Activated T-helper 1 cell treated with anti-CD3 and anti-CD28 coated beads, Interleukin-12 subunit alpha, Interleukin-12 subunit beta, Interleukin-2, Interleukin-4 antibody, amounts not matched to agents 30 ng/mL and 10 ng/mL and 1 ng/mL, durations not matched to agents 14 hours and 24 hours and 36 hours (primary cell): Measurements from ENCODE around the gene TNIK. TPM values are rescaled to one million over a fixed set of nuclear protein-coding genes. Genes with fewer than 3 reads are reported as not detected.
"Not testable (repeated sequence)": the region's sequence is repeated elsewhere in the genome, so short reads cannot be mapped to it uniquely, and the experiment has no call there.

Experiments
- DNase-seq: peaks from one replicate; pipeline ENCODE4 v3.0.0; 2021; ENCODE audit warnings: low spot score
- H3K27ac Mint-ChIP-seq: one replicate; pipeline ENCODE4 v1.8.0; 2021; ENCODE audit warnings: mild to moderate bottlenecking, mixed read lengths
- H3K27me3 Mint-ChIP-seq: one replicate; pipeline ENCODE4 v1.8.0; 2022; ENCODE audit warnings: mild to moderate bottlenecking, moderate library complexity, mixed read lengths; ENCODE audit not compliant: insufficient read depth
- H3K36me3 Mint-ChIP-seq: one replicate; pipeline ENCODE4 v1.8.0; 2021; ENCODE audit warnings: low read depth, mixed read lengths
- H3K4me1 Mint-ChIP-seq: one replicate; pipeline ENCODE4 v1.8.0; 2021; ENCODE audit warnings: low read depth, mixed read lengths
- H3K4me3 Mint-ChIP-seq: one replicate; pipeline ENCODE4 v1.8.0; 2021; ENCODE audit warnings: mild to moderate bottlenecking, moderate library complexity, mixed read lengths
- H3K9me3 Mint-ChIP-seq: one replicate; pipeline ENCODE4 v1.8.0; 2021; ENCODE audit warnings: mixed read lengths
- intact Hi-C: fragments of 100-400 bp; cut with micrococcal nuclease; formaldehyde crosslinking; loops from one replicate; pipeline ENCODE4 v1.15.1; 2024
- total RNA-seq: library from RNA; stranded (reverse); gene quantifications from 2 replicates; pipeline ENCODE4 v1.2.3, GENCODE V29; 2022

Gene TNIK
- total RNA-seq, 1 donor from 2014 or later = 21.5 TPM

DNA sequence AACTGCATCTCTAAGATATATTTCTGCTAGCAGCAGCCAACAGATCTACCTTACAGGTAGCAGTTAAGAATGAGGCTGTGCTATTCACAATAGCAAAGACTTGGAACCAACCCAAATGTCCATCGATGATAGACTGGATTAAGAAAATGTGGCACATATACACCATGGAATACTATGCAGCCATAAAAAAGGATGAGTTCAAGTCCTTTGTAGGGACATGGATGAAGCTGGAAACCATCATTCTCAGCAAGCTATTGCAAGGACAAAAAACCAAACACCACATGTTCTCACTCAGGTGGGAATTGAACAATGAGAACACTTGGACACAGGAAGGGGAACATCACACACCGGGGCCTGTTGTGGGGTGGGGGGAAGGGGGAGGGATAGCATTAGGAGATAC is 218.6 kb downstream of the TNIK start:
- H3K9me3 Mint-ChIP-seq, H3K36me3 Mint-ChIP-seq, intact Hi-C loops, H3K4me1 Mint-ChIP-seq, H3K4me3 Mint-ChIP-seq, H3K27ac Mint-ChIP-seq, DNase-seq, H3K27me3 Mint-ChIP-seq: not testable (repeated sequence)

DNA sequence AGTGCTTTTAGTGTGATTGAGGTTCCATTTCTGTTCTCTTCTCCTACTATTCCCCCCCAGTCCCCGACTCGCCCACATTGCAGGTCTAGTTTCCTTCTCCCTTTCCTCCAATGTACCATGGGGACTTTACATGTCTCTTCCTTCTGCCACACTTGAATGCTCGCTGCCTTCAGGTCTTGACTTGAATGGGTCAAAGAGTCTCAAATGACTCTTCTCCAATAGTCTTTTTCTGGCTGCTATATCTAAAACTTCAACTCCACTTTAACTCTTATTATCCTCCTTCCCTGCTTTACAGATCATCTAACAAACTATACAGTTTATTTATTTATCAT is 219.7 kb downstream of the TNIK start:
- H3K27ac Mint-ChIP-seq = no peak overlapping the region
- no peak for DNase-seq
- intact Hi-C loops = no loop called here
- peaks cover 4% of the 10 kb centered on the region for H3K9me3 Mint-ChIP-seq
- H3K4me1 Mint-ChIP-seq = peaks cover 18% of the 10 kb centered on the region
- H3K4me3 Mint-ChIP-seq = no peak overlapping the region
- H3K36me3 Mint-ChIP-seq = peaks cover 8% of the 10 kb centered on the region
- H3K27me3 Mint-ChIP-seq = no peaks in the 10 kb centered on the region

DNA sequence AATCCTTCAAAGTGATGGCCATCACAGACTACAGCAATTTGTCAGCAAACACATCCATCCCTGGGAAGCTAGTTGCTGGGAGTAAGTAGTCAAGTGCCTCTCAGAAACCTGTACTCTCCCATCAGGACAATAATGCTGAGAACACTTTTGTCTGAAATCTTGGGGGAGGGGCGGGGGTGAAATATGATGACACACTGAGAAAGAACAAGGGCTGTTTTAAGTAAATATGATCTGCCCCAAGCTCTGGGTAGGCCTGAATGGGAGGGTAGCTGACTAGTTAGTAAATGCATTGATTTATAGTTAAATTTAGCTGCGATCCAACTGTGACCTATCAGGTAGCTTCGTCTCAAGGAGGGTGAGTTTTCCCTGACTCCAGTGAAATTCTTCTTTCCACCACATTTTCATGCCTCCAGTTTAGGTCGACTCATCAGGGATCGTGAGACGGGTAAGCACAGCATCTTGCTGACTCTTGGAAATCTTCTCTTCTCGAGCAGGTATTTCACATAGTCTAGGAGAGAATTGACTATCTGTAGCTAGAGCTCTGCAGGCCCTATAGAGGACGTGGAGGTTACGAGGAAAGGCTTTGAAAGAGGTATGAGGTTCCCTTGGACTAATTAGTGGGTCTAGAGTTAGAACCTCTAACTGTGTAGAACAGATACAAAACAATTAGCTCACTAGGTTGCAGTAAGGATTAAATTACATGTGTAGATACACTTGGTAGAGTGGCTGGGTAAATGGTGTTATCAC is 220.3 kb downstream of the TNIK start:
- intact Hi-C loops = no loop called here
- H3K27ac Mint-ChIP-seq = no peak overlapping the region
- H3K36me3 Mint-ChIP-seq = peaks cover 12% of the 10 kb centered on the region
- no peak overlapping the region for H3K4me3 Mint-ChIP-seq
- H3K9me3 Mint-ChIP-seq = peaks cover 4% of the 10 kb centered on the region
- no peak for DNase-seq
- H3K27me3 Mint-ChIP-seq = no peaks in the 10 kb centered on the region
- H3K4me1 Mint-ChIP-seq = peaks cover 22% of the 10 kb centered on the region

DNA sequence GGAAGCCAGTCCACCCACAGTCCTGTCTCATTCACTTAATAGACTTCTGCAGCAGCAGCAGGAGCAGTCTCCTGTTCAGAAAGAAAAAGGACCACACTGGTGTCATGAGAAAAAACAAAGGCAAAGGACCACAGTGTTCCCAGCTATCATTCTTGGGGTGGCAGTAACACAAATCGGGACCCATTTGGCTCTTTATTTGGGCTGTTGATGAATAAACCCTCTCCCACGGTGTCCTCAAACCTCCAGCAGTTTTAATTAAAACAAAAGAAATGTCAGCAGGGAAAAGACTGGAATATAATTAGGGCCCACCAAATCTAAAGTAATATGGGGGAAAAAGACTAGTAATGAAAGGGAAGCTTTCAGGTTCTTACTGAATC is 223.2 kb downstream of the TNIK start:
- Mint-ChIP-seq H3K27me3 (no peaks in the 10 kb centered on the region), H3K9me3 (no peaks in the 10 kb centered on the region), H3K27ac (no peak overlapping the region), H3K4me1 (peaks cover 42% of the 10 kb centered on the region), H3K36me3 (peaks cover 10% of the 10 kb centered on the region), H3K4me3 (no peak overlapping the region)
- intact Hi-C loops = no loop called here
- DNase-seq = no peak

DNA sequence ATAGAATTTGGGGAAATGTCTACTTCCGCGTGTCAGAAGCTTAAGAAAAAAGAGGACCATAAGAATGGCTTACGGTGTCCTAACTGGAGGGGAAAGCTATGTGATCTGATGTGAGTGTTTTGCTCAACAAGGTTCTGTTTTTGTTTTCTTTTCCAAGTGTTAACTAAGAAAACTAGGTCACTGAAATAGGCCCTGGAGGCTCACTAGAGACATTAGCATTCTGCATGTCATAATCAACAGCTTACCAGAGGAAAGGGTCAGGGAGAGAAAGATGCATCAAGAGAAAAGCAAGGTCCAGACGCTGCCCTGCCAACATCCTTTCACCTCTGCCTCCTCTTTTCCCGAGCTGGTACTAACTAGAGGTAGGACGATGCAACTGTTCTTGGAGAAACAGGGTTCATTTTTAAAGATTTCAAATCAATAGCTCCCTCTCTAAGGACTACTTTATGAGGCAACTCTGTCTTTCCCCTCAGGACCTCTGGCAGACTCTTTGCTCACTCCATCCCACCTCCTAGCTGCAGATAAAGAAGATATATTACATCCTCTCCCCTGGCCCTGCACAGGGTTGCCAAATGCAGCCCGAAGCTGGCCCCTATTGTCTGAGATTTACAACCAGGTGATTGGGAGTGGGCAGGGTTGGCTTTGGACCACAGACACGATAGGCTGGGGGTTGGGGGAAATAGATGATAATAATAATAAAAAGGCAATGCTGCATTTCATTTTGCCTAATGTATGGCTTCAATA is 223.8 kb downstream of the TNIK start:
- Mint-ChIP-seq H3K4me3 (no peak overlapping the region), H3K4me1 (peaks cover 42% of the 10 kb centered on the region), H3K27ac (no peak overlapping the region), H3K36me3 (peaks cover 10% of the 10 kb centered on the region), H3K27me3 (no peaks in the 10 kb centered on the region), H3K9me3 (no peaks in the 10 kb centered on the region)
- intact Hi-C loops = no loop called here
- DNase-seq = no peak

DNA sequence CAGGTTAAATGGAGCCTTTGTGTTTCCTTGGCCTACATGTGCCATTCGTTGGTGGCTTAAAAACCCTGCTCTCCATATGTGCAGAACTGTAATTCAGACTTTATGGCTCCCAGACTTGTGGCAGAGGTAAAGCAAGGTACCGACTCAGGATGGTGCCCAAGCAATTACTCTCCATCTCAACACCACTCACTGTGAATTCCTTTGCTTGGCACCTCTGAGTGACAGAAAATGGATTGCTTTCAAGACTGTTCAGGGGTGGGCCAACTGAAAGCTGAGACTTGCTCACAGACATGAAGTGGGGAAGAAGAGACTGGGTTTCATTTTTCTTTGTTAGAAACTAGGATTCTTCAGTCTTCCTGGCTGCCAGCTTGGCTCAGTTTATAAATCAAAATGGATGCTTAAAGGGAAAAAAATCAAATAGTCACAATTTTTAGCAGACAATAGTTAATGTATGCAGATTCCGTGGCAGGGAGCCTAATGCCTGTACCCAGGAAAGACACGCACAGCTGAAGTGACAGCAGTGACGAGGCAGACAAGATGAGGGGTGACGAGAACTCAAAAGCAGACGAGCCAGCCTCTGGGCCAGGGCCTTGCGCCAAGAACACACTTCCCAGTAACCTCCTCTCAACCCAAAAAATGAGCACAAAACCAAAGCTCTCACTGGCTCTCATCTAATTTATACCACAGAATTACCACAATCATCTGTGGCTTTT is 225.8 kb downstream of the TNIK start:
- Mint-ChIP-seq H3K27me3 (no peaks in the 10 kb centered on the region), H3K4me1 (peaks cover 50% of the 10 kb centered on the region), H3K9me3 (no peaks in the 10 kb centered on the region), H3K36me3 (peaks cover 8% of the 10 kb centered on the region), H3K4me3 (no peak overlapping the region), H3K27ac (no peak overlapping the region)
- DNase-seq = no peak
- intact Hi-C loops = no loop called here

DNA sequence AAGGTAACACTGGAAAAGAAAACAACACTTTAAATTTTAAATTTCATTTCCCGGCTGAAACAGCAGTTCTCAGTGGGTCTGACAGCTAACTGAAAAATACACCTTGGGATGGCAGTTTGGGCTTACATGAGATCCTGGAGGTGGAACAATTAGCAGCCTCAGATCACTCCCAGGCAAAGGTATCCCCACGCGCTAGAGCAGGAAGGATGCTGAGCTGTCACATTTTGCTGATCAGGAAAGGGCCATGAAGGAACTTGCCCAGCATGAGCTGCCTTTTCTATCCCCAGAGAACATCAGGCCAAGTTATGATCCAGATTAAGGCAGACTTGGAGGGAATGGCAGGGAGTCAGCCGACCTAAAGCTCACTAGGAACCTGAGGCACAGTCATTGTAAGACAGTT is 228.8 kb downstream of the TNIK start:
- Mint-ChIP-seq H3K9me3 (peaks cover under 1% of the 10 kb centered on the region), H3K27me3 (no peaks in the 10 kb centered on the region), H3K4me1 (peaks cover 67% of the 10 kb centered on the region), H3K4me3 (no peak overlapping the region), H3K36me3 (peaks cover 18% of the 10 kb centered on the region), H3K27ac (no peak overlapping the region)
- intact Hi-C loops = no loop called here
- DNase-seq = no peak

DNA sequence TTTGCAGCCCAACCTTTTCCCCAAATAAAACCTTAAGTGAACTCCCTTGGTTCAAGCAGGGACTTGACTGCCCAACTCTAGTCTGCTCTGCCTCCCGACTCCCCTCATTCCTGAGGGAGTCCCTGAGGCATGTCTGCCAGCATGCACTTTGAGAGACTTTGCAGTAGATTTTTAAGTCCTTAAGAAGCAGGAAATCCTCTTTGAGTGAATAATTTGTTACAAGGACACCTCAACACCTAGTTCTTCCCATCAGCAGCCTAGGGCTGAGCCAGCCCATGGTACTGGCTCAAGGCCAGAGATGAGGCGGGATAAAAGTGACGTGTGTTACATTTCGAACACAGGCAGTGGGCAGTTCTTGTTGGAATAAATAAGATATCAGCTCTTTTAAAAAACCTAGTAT is 229.3 kb downstream of the TNIK start:
- H3K9me3 Mint-ChIP-seq = peaks cover 5% of the 10 kb centered on the region
- H3K36me3 Mint-ChIP-seq = peaks cover 21% of the 10 kb centered on the region
- H3K4me1 Mint-ChIP-seq = peaks cover 67% of the 10 kb centered on the region
- no peak for DNase-seq
- no peaks in the 10 kb centered on the region for H3K27me3 Mint-ChIP-seq
- intact Hi-C loops = no loop called here
- no peak overlapping the region for H3K4me3 Mint-ChIP-seq
- H3K27ac Mint-ChIP-seq = no peak overlapping the region

DNA sequence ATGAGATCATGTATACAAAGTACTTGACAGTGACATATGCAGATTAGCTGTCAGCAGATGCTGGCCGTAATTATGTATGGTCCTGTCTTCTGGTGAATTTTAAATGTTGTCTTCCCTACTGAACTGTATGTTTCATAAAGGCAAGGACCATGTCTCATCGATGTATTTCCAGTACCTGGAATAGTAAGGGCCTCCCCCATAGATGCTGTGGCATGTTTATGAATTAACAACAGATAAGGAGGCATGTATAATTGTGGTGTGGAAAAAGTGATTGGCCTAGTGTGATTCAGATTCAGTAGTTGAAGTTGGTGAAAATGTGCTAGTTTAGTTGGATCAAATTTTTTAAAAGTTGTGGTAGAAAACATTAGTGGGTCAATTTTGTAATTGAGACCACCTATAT is 231.0 kb downstream of the TNIK start:
- H3K36me3 Mint-ChIP-seq = peaks cover 26% of the 10 kb centered on the region
- H3K27ac Mint-ChIP-seq = peak overlapping the region; percentile 46
- no peak overlapping the region for H3K4me3 Mint-ChIP-seq
- intact Hi-C loops = loop anchor here (1.0 kb wide), 4 partner anchors 19 to 231 kb away; partner anchors contain the start of gene TNIK
- no peaks in the 10 kb centered on the region for H3K27me3 Mint-ChIP-seq
- no peak for DNase-seq
- peaks cover 72% of the 10 kb centered on the region for H3K4me1 Mint-ChIP-seq
- peaks cover 12% of the 10 kb centered on the region for H3K9me3 Mint-ChIP-seq

DNA sequence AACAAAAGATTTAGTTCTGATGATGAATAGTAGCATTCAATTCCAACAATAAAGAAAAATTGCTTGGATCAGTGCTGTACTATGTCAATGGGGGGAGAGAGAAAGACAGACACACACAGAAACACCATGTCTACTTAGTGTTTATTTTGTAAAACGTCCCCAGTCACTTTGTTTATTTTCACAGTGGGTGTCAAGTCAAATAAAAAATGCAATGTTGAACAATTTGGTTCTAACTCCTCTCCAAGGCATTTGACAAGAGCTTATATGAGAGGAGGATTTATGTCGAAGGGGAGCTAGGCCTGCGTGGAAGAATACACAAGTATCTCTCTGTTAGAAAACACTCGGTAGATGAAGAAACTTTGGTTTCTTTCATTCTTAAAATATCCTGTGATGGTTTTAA is 232.0 kb downstream of the TNIK start:
- H3K27me3 Mint-ChIP-seq = no peaks in the 10 kb centered on the region
- H3K4me1 Mint-ChIP-seq = peaks cover 69% of the 10 kb centered on the region
- peaks cover 26% of the 10 kb centered on the region for H3K36me3 Mint-ChIP-seq
- H3K4me3 Mint-ChIP-seq = no peak overlapping the region
- H3K27ac Mint-ChIP-seq = no peak overlapping the region
- peaks cover 12% of the 10 kb centered on the region for H3K9me3 Mint-ChIP-seq
- intact Hi-C loops = no loop called here
- no peak for DNase-seq

DNA sequence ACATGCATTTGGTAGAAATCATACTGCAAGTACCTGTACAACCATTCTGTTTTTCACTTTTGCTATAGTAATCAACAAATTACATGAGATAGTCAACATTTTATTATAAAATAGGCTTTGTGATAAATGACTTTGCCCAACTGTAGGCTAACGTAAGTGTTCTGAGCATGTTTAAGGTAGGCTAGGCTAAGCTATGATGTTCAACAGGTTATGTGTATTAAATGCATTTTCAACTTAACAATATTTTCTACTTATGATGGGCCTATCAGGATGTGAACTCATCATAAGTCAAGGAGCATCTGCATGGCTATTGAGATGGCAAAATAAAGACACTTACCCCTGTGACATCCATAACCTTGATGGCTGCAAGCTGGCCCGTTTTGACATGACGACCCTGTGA is 232.4 kb downstream of the TNIK start:
- no peak for DNase-seq
- Mint-ChIP-seq H3K4me1 (peaks cover 65% of the 10 kb centered on the region), H3K27me3 (no peaks in the 10 kb centered on the region), H3K9me3 (peaks cover 12% of the 10 kb centered on the region), H3K27ac (no peak overlapping the region), H3K36me3 (peaks cover 26% of the 10 kb centered on the region), H3K4me3 (no peak overlapping the region)
- intact Hi-C loops = no loop called here

DNA sequence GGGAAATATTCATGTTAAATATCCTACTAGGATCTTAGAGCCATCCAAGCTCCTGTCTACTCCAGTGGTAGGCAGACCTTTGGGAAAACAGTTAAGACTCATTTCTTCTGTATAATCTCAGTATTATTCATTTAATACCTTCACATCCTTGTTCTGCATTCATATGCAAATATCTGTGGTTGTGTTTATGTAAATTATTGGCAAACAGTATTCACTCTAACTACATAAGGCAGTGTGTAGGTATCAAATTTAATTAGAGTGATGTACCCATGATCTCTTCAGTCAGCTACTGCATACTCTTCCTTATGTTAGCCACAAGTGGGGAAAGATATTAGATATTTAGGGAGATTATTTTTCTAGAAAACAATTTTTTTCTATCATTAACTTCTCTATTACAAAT is 232.8 kb downstream of the TNIK start:
- H3K36me3 Mint-ChIP-seq = peaks cover 26% of the 10 kb centered on the region

DNA sequence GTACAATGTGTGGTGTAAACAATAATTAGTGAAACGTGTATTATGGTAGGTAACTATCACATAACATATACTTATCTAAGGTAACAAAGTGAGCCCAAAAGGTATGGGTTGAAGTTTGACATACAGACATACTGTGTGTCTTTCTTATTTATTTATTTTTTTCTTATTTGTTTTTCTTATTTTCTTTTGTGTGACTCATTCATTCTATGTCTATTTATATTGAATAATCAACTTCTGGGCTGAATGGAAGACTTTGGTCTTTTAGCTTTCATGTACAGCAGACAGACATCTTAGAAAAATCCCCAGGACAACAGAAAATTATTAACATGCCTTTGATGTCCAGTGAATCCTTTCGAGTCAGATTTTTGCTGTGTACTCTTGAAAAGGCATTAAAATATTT is 233.4 kb downstream of the TNIK start:
- intact Hi-C loops = no loop called here

More for the DNA sequence above, 232.8 kb downstream of the TNIK start:
- no peak overlapping the region for H3K27ac Mint-ChIP-seq
- H3K9me3 Mint-ChIP-seq = peaks cover 12% of the 10 kb centered on the region
- H3K4me3 Mint-ChIP-seq = no peak overlapping the region
- no peaks in the 10 kb centered on the region for H3K27me3 Mint-ChIP-seq
- no peak for DNase-seq
- peaks cover 61% of the 10 kb centered on the region for H3K4me1 Mint-ChIP-seq
- intact Hi-C loops = no loop called here

More for the DNA sequence above, 233.4 kb downstream of the TNIK start:
- Mint-ChIP-seq H3K4me3 (no peak overlapping the region), H3K36me3 (peaks cover 26% of the 10 kb centered on the region), H3K27me3 (no peaks in the 10 kb centered on the region), H3K4me1 (peaks cover 61% of the 10 kb centered on the region), H3K9me3 (peaks cover 12% of the 10 kb centered on the region), H3K27ac (no peak overlapping the region)
- DNase-seq = no peak
